Right lobe of liver (tissue), 4 donors: ENCODE data around the gene NF1.

Source experiments
- POLR2A ChIP-seq: fragments of 450-650 bp; IDR thresholded peaks from one replicate; pipeline ENCODE4 v1.6.1; 2017; ENCODE audit warnings: antibody characterized with exemption, mild to moderate bottlenecking
- TF ChIP-seq, protein P1 (sequence below), 4 donors: fragments of 200-600 bp in 3 of 4; fragments of 450-650 bp in 1 of 4; IDR thresholded peaks; one replicate each; pipeline versions ENCODE4 v1.5.1 to v1.8.0; 2016 to 2022; ENCODE audit warnings: antibody characterized with exemption in 4 of 4, mild to moderate bottlenecking in 2 of 4
- donor health status: DM: no; HTN: no; CAD: no.
- donor health status: DM: no; HTN: no; CAD: no.
- donor health status: DM: no; HTN: yes; CAD: no.

DNA sequence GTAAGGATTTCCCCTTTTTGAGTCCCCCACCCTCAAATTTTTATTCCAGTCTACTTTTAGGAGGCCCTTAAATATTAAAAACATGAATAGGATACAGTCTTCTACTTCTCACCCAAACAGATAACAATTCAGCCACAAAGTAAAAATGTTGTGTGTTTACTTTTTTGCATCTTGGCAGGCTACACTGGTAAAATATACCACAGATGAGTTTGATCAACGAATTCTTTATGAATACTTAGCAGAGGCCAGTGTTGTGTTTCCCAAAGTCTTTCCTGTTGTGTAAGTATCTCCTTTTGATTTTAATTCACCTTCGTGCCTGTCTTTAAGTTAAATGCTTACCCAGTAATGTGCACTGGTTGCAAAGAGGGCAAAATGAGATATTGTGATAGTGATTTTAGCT, 262.3 kb downstream of the NF1 start:
- TF ChIP-seq, protein P1, sequence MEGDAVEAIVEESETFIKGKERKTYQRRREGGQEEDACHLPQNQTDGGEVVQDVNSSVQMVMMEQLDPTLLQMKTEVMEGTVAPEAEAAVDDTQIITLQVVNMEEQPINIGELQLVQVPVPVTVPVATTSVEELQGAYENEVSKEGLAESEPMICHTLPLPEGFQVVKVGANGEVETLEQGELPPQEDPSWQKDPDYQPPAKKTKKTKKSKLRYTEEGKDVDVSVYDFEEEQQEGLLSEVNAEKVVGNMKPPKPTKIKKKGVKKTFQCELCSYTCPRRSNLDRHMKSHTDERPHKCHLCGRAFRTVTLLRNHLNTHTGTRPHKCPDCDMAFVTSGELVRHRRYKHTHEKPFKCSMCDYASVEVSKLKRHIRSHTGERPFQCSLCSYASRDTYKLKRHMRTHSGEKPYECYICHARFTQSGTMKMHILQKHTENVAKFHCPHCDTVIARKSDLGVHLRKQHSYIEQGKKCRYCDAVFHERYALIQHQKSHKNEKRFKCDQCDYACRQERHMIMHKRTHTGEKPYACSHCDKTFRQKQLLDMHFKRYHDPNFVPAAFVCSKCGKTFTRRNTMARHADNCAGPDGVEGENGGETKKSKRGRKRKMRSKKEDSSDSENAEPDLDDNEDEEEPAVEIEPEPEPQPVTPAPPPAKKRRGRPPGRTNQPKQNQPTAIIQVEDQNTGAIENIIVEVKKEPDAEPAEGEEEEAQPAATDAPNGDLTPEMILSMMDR (IDR thresholded peaks at IDR 0.05) = no peak
- no peak for TF ChIP-seq POLR2A
